HG02571 (cell line): ENCODE results near the gene ZSWIM4.
"Not testable (repeated sequence)": the region's sequence is repeated elsewhere in the genome, so short reads cannot be mapped to it uniquely, and the experiment has no call there.

Experiments used
- ATAC-seq: cut with Tn5 transposase; IDR thresholded peaks from one replicate; pipeline ENCODE4 v1.9.1; 2021; ENCODE audit warnings: mild to moderate bottlenecking, moderate library complexity; ENCODE audit not compliant: unreplicated experiment

The ZSWIM4 gene

GRCh38 chr19:13778398-13778797 lies 16.8 kb upstream of the ZSWIM4 start:
- ATAC-seq: no peak

- ATAC-seq: no peak
Measured at GRCh38 chr19:13778847-13779246, 16.4 kb upstream of the ZSWIM4 start.

GRCh38 chr19:13779794-13780193 lies 15.4 kb upstream of the ZSWIM4 start:
- ATAC-seq: not testable (repeated sequence)

GRCh38 chr19:13781547-13781946 lies 13.7 kb upstream of the ZSWIM4 start:
- no peak for ATAC-seq

GRCh38 chr19:13782537-13782936 lies 12.7 kb upstream of the ZSWIM4 start:
- no peak for ATAC-seq

GRCh38 chr19:13783565-13784500 lies 11.4 kb upstream of the ZSWIM4 start:
- no peak for ATAC-seq

- no peak for ATAC-seq
Measured at GRCh38 chr19:13784731-13785452, 10.4 kb upstream of the ZSWIM4 start.

GRCh38 chr19:13788991-13789390 lies 6.3 kb upstream of the ZSWIM4 start:
- no peak for ATAC-seq

GRCh38 chr19:13790354-13790753 lies 4.9 kb upstream of the ZSWIM4 start:
- ATAC-seq: no peak

GRCh38 chr19:13793317-13793716 lies 1.9 kb upstream of the ZSWIM4 start:
- not testable (repeated sequence) for ATAC-seq

GRCh38 chr19:13794398-13794756 lies 866 bp upstream of the ZSWIM4 start:
- no peak for ATAC-seq

GRCh38 chr19:13795595-13796300 lies 505 bp downstream of the ZSWIM4 start:
- ATAC-seq: peak; percentile 26

GRCh38 chr19:13796301-13797057 lies 1.2 kb downstream of the ZSWIM4 start:
- no peak for ATAC-seq

GRCh38 chr19:13797058-13797440 lies 1.8 kb downstream of the ZSWIM4 start:
- ATAC-seq: no peak

GRCh38 chr19:13797870-13798269 lies 2.6 kb downstream of the ZSWIM4 start:
- ATAC-seq: no peak

GRCh38 chr19:13799669-13800068 lies 4.4 kb downstream of the ZSWIM4 start:
- ATAC-seq: no peak

GRCh38 chr19:13803038-13803437 lies 7.8 kb downstream of the ZSWIM4 start:
- ATAC-seq: no peak

- ATAC-seq: no peak
Measured at GRCh38 chr19:13804830-13805683, 9.8 kb downstream of the ZSWIM4 start.

- ATAC-seq: no peak
Measured at GRCh38 chr19:13806728-13807127, 11.5 kb downstream of the ZSWIM4 start.
